ENCODE results near the gene HAUS8.
"Not testable (repeated sequence)": the region's sequence is repeated elsewhere in the genome, so short reads cannot be mapped to it uniquely, and the experiment has no call there.

Gene HAUS8

GRCh38 chr19:17026706-17027534 is 48.3 kb downstream of the HAUS8 start, which contains the start of gene CPAMD8:
Gene CPAMD8, minus strand, starts transcription at chr19:17026810. Its CDS starts 168 bp downstream, at chr19:17026642.
- DNase-seq (ENCODE audit: insufficient read length, low spot score) = no peak
- FAIRE-seq = no peak
- TF ChIP-seq TAF1 (IDR thresholded peaks at IDR 0.05; ENCODE audit: low read depth, low read length) (no peak), PAX5 (IDR thresholded peaks at IDR 0.05; ENCODE audit: insufficient read depth, low read length, severe bottlenecking) (no peak), POLR2AphosphoS5 (IDR thresholded peaks at IDR 0.05; ENCODE audit: low read depth, low read length) (no peak), POU2F2 (IDR thresholded peaks at IDR 0.05; ENCODE audit: low read depth, low read length) (no peak), POLR2A (IDR thresholded peaks at IDR 0.05; ENCODE audit: low read depth, low read length) (no peak), SPI1 (IDR thresholded peaks at IDR 0.05; ENCODE audit: low read depth, low read length) (no peak)

DNA sequence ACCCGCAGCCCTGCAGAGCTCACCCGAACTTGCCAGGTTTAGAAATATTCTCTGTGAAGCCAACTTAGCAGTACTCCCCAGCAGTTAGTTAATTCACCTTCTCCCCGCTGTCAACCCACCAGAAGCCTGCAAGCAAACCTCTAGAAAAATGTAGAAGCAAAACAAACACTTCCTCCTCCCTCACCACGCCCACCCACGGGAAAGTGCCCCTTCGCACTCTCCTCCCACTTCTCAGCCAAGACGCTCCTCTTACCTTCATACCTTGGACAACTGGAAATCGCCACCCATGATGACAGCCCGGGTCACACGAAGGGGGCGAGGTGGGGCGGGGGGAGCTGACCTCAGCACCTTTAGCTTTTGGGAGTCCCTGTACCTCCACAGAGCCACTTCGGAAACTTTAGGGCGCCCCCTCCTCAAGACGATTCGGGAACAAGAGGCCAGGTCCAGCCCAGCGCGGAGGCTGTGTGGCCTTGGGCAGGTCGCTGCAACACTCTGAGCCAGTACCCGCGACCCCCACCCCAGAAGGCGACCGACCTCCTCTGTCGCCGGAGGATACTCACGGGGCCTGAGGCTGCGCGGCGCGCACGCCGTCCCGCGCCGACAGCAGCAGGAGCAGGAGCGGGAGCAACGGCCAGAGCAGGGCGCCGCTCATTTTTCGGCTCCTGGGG is 49.1 kb downstream of the HAUS8 start:
- peak; percentile 20 for FAIRE-seq
- DNase-seq (ENCODE audit: insufficient read length, low spot score) = no peak
- no peak for TF ChIP-seq PAX5 (IDR thresholded peaks at IDR 0.05; ENCODE audit: insufficient read depth, low read length, severe bottlenecking)
- TF ChIP-seq TAF1 (IDR thresholded peaks at IDR 0.05; ENCODE audit: low read depth, low read length) = no peak
- TF ChIP-seq SPI1 (IDR thresholded peaks at IDR 0.05; ENCODE audit: low read depth, low read length) = no peak
- no peak for TF ChIP-seq POLR2A (IDR thresholded peaks at IDR 0.05; ENCODE audit: low read depth, low read length)
- TF ChIP-seq POU2F2 (IDR thresholded peaks at IDR 0.05; ENCODE audit: low read depth, low read length) = no peak
- no peak for TF ChIP-seq POLR2AphosphoS5 (IDR thresholded peaks at IDR 0.05; ENCODE audit: low read depth, low read length)

GRCh38 chr19:17025361-17025760 is 49.9 kb downstream of the HAUS8 start:
- no peak for DNase-seq (ENCODE audit: insufficient read length, low spot score)
- TF ChIP-seq SPI1 (IDR thresholded peaks at IDR 0.05; ENCODE audit: low read depth, low read length) (no peak), POLR2AphosphoS5 (IDR thresholded peaks at IDR 0.05; ENCODE audit: low read depth, low read length) (no peak), POLR2A (IDR thresholded peaks at IDR 0.05; ENCODE audit: low read depth, low read length) (no peak)
- FAIRE-seq = no peak

GRCh38 chr19:17024941-17025340 is 50.3 kb downstream of the HAUS8 start:
- FAIRE-seq; DNase-seq (ENCODE audit: insufficient read length, low spot score): not testable (repeated sequence)

GRCh38 chr19:17023805-17024204 is 51.4 kb downstream of the HAUS8 start:
- FAIRE-seq (no peak), DNase-seq (ENCODE audit: insufficient read length, low spot score) (no peak)
- no peak for TF ChIP-seq SPI1 (IDR thresholded peaks at IDR 0.05; ENCODE audit: low read depth, low read length)
- no peak for TF ChIP-seq POLR2A (IDR thresholded peaks at IDR 0.05; ENCODE audit: low read depth, low read length)
- no peak for TF ChIP-seq TAF1 (IDR thresholded peaks at IDR 0.05; ENCODE audit: low read depth, low read length)
- no peak for TF ChIP-seq PAX5 (IDR thresholded peaks at IDR 0.05; ENCODE audit: insufficient read depth, low read length, severe bottlenecking)
- no peak for TF ChIP-seq POU2F2 (IDR thresholded peaks at IDR 0.05; ENCODE audit: low read depth, low read length)
- TF ChIP-seq POLR2AphosphoS5 (IDR thresholded peaks at IDR 0.05; ENCODE audit: low read depth, low read length) = no peak

DNA sequence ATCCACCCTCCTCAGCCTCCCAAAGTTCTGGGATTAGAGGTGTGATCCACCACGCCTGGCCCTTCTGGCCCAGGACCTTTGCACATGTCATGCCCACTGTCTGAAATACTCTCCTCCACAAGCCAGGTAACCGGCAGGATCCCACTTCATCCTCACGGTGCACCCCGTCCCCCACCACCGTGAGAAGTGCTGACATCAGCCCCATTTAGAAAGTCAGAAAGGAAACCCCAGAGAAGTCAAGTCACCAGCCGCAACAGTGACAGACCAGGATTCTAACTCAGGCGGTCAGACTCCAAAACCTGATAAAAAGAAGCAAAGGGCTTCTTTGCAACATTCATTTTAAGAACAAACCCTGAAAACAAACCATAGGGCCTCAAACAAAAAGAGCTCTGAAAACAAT is 52.5 kb downstream of the HAUS8 start:
- no peak for FAIRE-seq
- TF ChIP-seq TAF1 (IDR thresholded peaks at IDR 0.05; ENCODE audit: low read depth, low read length) = no peak
- no peak for TF ChIP-seq POLR2AphosphoS5 (IDR thresholded peaks at IDR 0.05; ENCODE audit: low read depth, low read length)
- no peak for TF ChIP-seq PAX5 (IDR thresholded peaks at IDR 0.05; ENCODE audit: insufficient read depth, low read length, severe bottlenecking)
- no peak for TF ChIP-seq POU2F2 (IDR thresholded peaks at IDR 0.05; ENCODE audit: low read depth, low read length)
- no peak for TF ChIP-seq POLR2A (IDR thresholded peaks at IDR 0.05; ENCODE audit: low read depth, low read length)
- TF ChIP-seq SPI1 (IDR thresholded peaks at IDR 0.05; ENCODE audit: low read depth, low read length) = no peak

GRCh38 chr19:17021793-17022590 is 53.3 kb downstream of the HAUS8 start:
- FAIRE-seq (no peak), DNase-seq (ENCODE audit: insufficient read length, low spot score) (no peak)
- TF ChIP-seq POU2F2 (IDR thresholded peaks at IDR 0.05; ENCODE audit: low read depth, low read length) = no peak
- TF ChIP-seq POLR2A (IDR thresholded peaks at IDR 0.05; ENCODE audit: low read depth, low read length) = no peak
- no peak for TF ChIP-seq PAX5 (IDR thresholded peaks at IDR 0.05; ENCODE audit: insufficient read depth, low read length, severe bottlenecking)
- no peak for TF ChIP-seq SPI1 (IDR thresholded peaks at IDR 0.05; ENCODE audit: low read depth, low read length)
- TF ChIP-seq TAF1 (IDR thresholded peaks at IDR 0.05; ENCODE audit: low read depth, low read length) = no peak
- TF ChIP-seq POLR2AphosphoS5 (IDR thresholded peaks at IDR 0.05; ENCODE audit: low read depth, low read length) = no peak

More for the DNA sequence above, 52.5 kb downstream of the HAUS8 start:
- no peak for DNase-seq (ENCODE audit: insufficient read length, low spot score)

- FAIRE-seq (no peak), DNase-seq (ENCODE audit: insufficient read length, low spot score) (no peak)
- TF ChIP-seq SPI1 (IDR thresholded peaks at IDR 0.05; ENCODE audit: low read depth, low read length) (no peak), POLR2AphosphoS5 (IDR thresholded peaks at IDR 0.05; ENCODE audit: low read depth, low read length) (no peak), PAX5 (IDR thresholded peaks at IDR 0.05; ENCODE audit: insufficient read depth, low read length, severe bottlenecking) (no peak), POLR2A (IDR thresholded peaks at IDR 0.05; ENCODE audit: low read depth, low read length) (no peak), TAF1 (IDR thresholded peaks at IDR 0.05; ENCODE audit: low read depth, low read length) (no peak), POU2F2 (IDR thresholded peaks at IDR 0.05; ENCODE audit: low read depth, low read length) (no peak)
Measured at GRCh38 chr19:17021328-17021727, 53.9 kb downstream of the HAUS8 start.

DNA sequence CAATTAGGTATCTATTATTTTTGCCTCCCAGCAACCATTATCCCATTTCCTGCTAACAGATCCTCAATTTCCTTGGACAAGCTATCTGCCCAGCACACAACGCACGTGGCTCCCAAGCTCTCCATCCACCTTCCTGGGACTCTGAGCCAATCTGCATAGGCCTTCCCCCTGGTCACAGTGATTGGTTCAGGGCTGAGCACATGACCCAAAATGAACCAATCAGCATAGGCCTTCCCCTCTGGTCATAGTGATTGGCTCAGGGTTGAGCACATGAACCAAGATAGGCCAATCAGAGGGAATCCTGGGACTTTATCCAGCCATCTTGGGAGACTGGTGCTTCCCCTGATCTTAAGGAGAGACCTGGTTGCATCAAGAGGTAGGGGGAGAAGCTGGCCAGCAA is 54.4 kb downstream of the HAUS8 start:
- DNase-seq (ENCODE audit: insufficient read length, low spot score) = no peak
- no peak for TF ChIP-seq POU2F2 (IDR thresholded peaks at IDR 0.05; ENCODE audit: low read depth, low read length)
- TF ChIP-seq PAX5 (IDR thresholded peaks at IDR 0.05; ENCODE audit: insufficient read depth, low read length, severe bottlenecking) = no peak
- TF ChIP-seq SPI1 (IDR thresholded peaks at IDR 0.05; ENCODE audit: low read depth, low read length) = no peak
- TF ChIP-seq POLR2A (IDR thresholded peaks at IDR 0.05; ENCODE audit: low read depth, low read length) = no peak
- no peak for TF ChIP-seq TAF1 (IDR thresholded peaks at IDR 0.05; ENCODE audit: low read depth, low read length)
- no peak for TF ChIP-seq POLR2AphosphoS5 (IDR thresholded peaks at IDR 0.05; ENCODE audit: low read depth, low read length)
- FAIRE-seq = no peak
